Endothelial cell of umbilical vein (primary cell): ENCODE results near the gene CEBPG. TPM values are rescaled to one million over a fixed set of nuclear protein-coding genes. Genes with fewer than 3 reads are reported as not detected.

ENCODE experiments used
- BruUV-seq: library from RNA; stranded (reverse); fragments of 400-500 nt; replicated peaks from 2 replicates; lab custom pipeline; 2021; lab: Mats Ljungman, UMichigan
- CTCF ChIA-PET: fragments of 300-600, 350-600 bp; sonication (Branson Sonifier 250); formaldehyde crosslinking; loops from one replicate; lab custom pipeline; 2021; ENCODE audit warnings: antibody characterized with exemption, inconsistent platforms; lab: Charles Lee
- POLR2A ChIA-PET: fragments of 300-600, 350-600 bp; sonication (Branson Sonifier 250); formaldehyde crosslinking; loops from one replicate; lab custom pipeline; 2021; ENCODE audit warnings: antibody characterized with exemption, inconsistent platforms; lab: Charles Lee
- DNase-seq: peaks from one replicate; pipeline ENCODE4 v3.0.0-alpha.2; 2011; ENCODE audit warnings: low read depth, low spot score
- FAIRE-seq: peaks from 2 replicates; lab custom pipeline; 2011; peaks lifted over from hg19 to GRCh38; lab: Jason Lieb, UNC
- H2AFZ ChIP-seq: 2 replicates; pipeline ENCODE4 v1.6.0; 2012; ENCODE audit warnings: low read depth, low read length, control low read depth, inconsistent platforms
- H3K27ac ChIP-seq: 2 replicates; pipeline ENCODE4 v1.5.1; 2011; ENCODE audit warnings: low read depth, mild to moderate bottlenecking, control low read depth, low read length, moderate library complexity; ENCODE audit not compliant: insufficient read depth
- H3K27me3 ChIP-seq, 2 experiments: 2 replicates each; pipeline versions ENCODE4 v1.6.0 to v1.6.1; 2011; ENCODE audit warnings: low read length in 2 of 2, mixed read lengths in 1 of 2; ENCODE audit not compliant: control insufficient read depth in 2 of 2, insufficient read depth in 2 of 2
- H3K36me3 ChIP-seq, 2 experiments: 2 replicates in 1 of 2; 3 replicates in 1 of 2; pipeline ENCODE4 v1.5.1; 2011; ENCODE audit warnings: low read length in 2 of 2, mild to moderate bottlenecking in 1 of 2, moderate library complexity in 1 of 2; ENCODE audit not compliant: control insufficient read depth in 2 of 2, insufficient read depth in 2 of 2; ENCODE audit errors: extremely low read depth in 1 of 2
- H3K4me1 ChIP-seq: 3 replicates; pipeline ENCODE4 v1.5.1; 2011; ENCODE audit warnings: mild to moderate bottlenecking, low read length; ENCODE audit not compliant: control insufficient read depth, insufficient read depth; ENCODE audit errors: extremely low read depth
- H3K4me2 ChIP-seq: 2 replicates; pipeline ENCODE4 v1.6.1; 2011; ENCODE audit warnings: low read length, control low read depth, mixed read lengths; ENCODE audit not compliant: insufficient read depth
- H3K4me3 ChIP-seq, 3 experiments: fragments of 200-600 bp in 1 of 3; sonication (generic), shearing (Covaris generic) in 1 of 3; replicated peaks in 1 of 3; 2 replicates each; pipeline ENCODE4 v1.5.1; 2011 to 2016; ENCODE audit warnings: control low read depth in 3 of 3, low read length in 3 of 3, mild to moderate bottlenecking in 2 of 3, inconsistent platforms in 1 of 3, low read depth in 1 of 3, moderate library complexity in 1 of 3; ENCODE audit not compliant: insufficient read depth in 1 of 3
- H3K79me2 ChIP-seq: 2 replicates; pipeline ENCODE4 v1.6.0; 2012; ENCODE audit warnings: low read length, inconsistent platforms; ENCODE audit not compliant: control insufficient read depth, insufficient read depth
- H3K9ac ChIP-seq: replicated peaks from 2 replicates; pipeline ENCODE3; 2011; ENCODE audit warnings: low read length, control low read depth; ENCODE audit not compliant: insufficient read depth; ENCODE audit errors: extremely low read depth
- H3K9me1 ChIP-seq: replicated peaks from 3 replicates; pipeline ENCODE4 v1.6.0; 2011; ENCODE audit warnings: mild to moderate bottlenecking, low read length; ENCODE audit not compliant: control insufficient read depth, insufficient read depth; ENCODE audit errors: extremely low read depth
- H3K9me3 ChIP-seq: replicated peaks from 2 replicates; pipeline ENCODE4 v1.5.1; 2012; ENCODE audit warnings: low read length, inconsistent platforms; ENCODE audit not compliant: control insufficient read depth, insufficient read depth
- H4K20me1 ChIP-seq: replicated peaks from 2 replicates; pipeline ENCODE3; 2011; ENCODE audit warnings: mild to moderate bottlenecking, low read length; ENCODE audit not compliant: control insufficient read depth, insufficient read depth; ENCODE audit errors: extremely low read depth
- CTCF ChIP-seq, 2 donors: IDR thresholded peaks; 1 replicate in 1 of 2; 2 replicates in 1 of 2; pipeline ENCODE4 v1.5.1; 2011; ENCODE audit warnings: low read length in 2 of 2, mild to moderate bottlenecking in 2 of 2, moderate library complexity in 2 of 2, control low read depth in 1 of 2, inconsistent platforms in 1 of 2, low read depth in 1 of 2; ENCODE audit not compliant: insufficient read depth in 1 of 2; ENCODE audit errors: extremely low read depth in 1 of 2
- EZH2 ChIP-seq: IDR thresholded peaks from 2 replicates; pipeline ENCODE4 v1.6.1; 2012; ENCODE audit warnings: borderline replicate concordance, low read depth, mild to moderate bottlenecking, moderate library complexity, low read length, inconsistent platforms; ENCODE audit not compliant: severe bottlenecking
- FOS ChIP-seq: IDR thresholded peaks from 2 replicates; pipeline ENCODE4 v1.6.1; 2011; ENCODE audit warnings: mild to moderate bottlenecking, low read length, moderate library complexity, borderline replicate concordance; ENCODE audit not compliant: insufficient read depth
- GATA2 ChIP-seq: IDR thresholded peaks from 2 replicates; pipeline ENCODE4 v1.7.0; 2011; ENCODE audit warnings: low read depth, mild to moderate bottlenecking, moderate library complexity, mixed read lengths, low read length; ENCODE audit not compliant: insufficient read length, insufficient read depth
- JUN ChIP-seq: IDR thresholded peaks from 2 replicates; pipeline ENCODE4 v1.6.1; 2011; ENCODE audit warnings: borderline replicate concordance, low read depth; ENCODE audit not compliant: insufficient read length, insufficient read depth
- MYC ChIP-seq: IDR thresholded peaks from one replicate; pipeline ENCODE4 v1.6.1; 2011; ENCODE audit warnings: mild to moderate bottlenecking, low read depth, low read length
- POLR2A ChIP-seq: IDR thresholded peaks from 2 replicates; pipeline ENCODE4 v1.6.1; 2012; ENCODE audit warnings: low read depth, mild to moderate bottlenecking, control low read depth, low read length
- POLR2AphosphoS5 ChIP-seq: IDR thresholded peaks from 2 replicates; pipeline ENCODE4 v1.6.1; 2012; ENCODE audit warnings: low read depth, mild to moderate bottlenecking, control low read depth, low read length, moderate library complexity; ENCODE audit not compliant: insufficient read depth
- dilution Hi-C: fragments of 300-500 bp; cut with MboI; formaldehyde crosslinking; loops from one replicate; pipeline ENCODE4 v1.15.0; 2019; ENCODE audit warnings: low sequenced_read_pairs; ENCODE audit not compliant: extremely low pct_ligation_motif_present
- intact Hi-C: fragments of 100-400 bp; cut with micrococcal nuclease; formaldehyde crosslinking; loops from one replicate; pipeline ENCODE4 v1.10.0; 2022
- polyA plus RNA-seq, 4 experiments: library from polyadenylated mRNA; depleted of rRNA in 3 of 4; stranded (reverse) in 3 of 4; unstranded in 1 of 4; fragments of >200 nt; gene quantifications; 2 replicates each; pipeline versions ENCODE4 v1.2.1 to v1.2.3, GENCODE V29; 2011 to 2012; ENCODE audit warnings: missing spikeins in 1 of 4
- total RNA-seq: library from RNA; stranded (reverse); gene quantifications from 2 replicates; pipeline ENCODE4 v1.2.3, GENCODE V29; 2021
- TF ChIP-seq, protein P1 (sequence below): IDR thresholded peaks from 2 replicates; pipeline ENCODE4 v1.6.1; 2011; ENCODE audit not compliant: insufficient read depth, insufficient read length

CEBPG gene
- total and polyA plus RNA-seq, 2 donors (not counting 3 experiments of a cell fraction or from before 2014, with no cell fraction given), result 10.2 to 24.6 TPM

- Histone ChIP-seq H3K9me1 (no peaks in the 10 kb centered on the region), H3K27ac (no peak overlapping the region), H3K79me2 (no peaks in the 10 kb centered on the region), H3K36me3 (no peaks in the 10 kb centered on the region), H3K9me3 (no peaks in the 10 kb centered on the region), H4K20me1 (no peaks in the 10 kb centered on the region), H3K4me1 (no peaks in the 10 kb centered on the region), H3K9ac (no peak overlapping the region), H3K4me3 (no peak overlapping the region), H2AFZ (no peak overlapping the region), H3K27me3 (no peaks in the 10 kb centered on the region), H3K4me2 (no peak overlapping the region)
- intact Hi-C loops (no loop called here), dilution Hi-C loops (no loop called here)
- no peak for FAIRE-seq
- TF ChIP-seq MYC (no peak), GATA2 (no peak), EZH2 (no peak), CTCF (IDR thresholded peaks at IDR 0.05; ENCODE audit: extremely low read depth in 1 of 2, insufficient read depth in 1 of 2, low read depth in 1 of 2, low read length in 2 of 2) (no peak), POLR2AphosphoS5 (no peak), POLR2A (no peak), JUN (no peak), FOS (no peak)
- TF ChIP-seq, protein P1, sequence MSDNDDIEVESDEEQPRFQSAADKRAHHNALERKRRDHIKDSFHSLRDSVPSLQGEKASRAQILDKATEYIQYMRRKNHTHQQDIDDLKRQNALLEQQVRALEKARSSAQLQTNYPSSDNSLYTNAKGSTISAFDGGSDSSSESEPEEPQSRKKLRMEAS, result no peak
- POLR2A ChIA-PET, result no interaction called here
- CTCF ChIA-PET, result interaction anchor here (1.9 to 2.5 kb wide), 2 partner anchors 10 to 341 kb away, joined by 4 to 10 read pairs; no protein-coding TSS in a partner anchor
- no TSS peak for BruUV-seq
- no peak for DNase-seq
Observed at GRCh38 chr19:33426621-33427361, 53.3 kb downstream of the CEBPG start.
